Transverse colon (tissue), 4 donors: ENCODE measurements around the gene STARD10. TPM values are rescaled to one million over a fixed set of nuclear protein-coding genes. Genes with fewer than 3 reads are reported as not detected.

ENCODE experiments used
- DNase-seq: peaks from one replicate; pipeline ENCODE4 v3.0.0-alpha.2; 2019
- H3K27ac ChIP-seq, 4 donors: fragments of 200-600 bp; sonication (generic); 2 replicates each; pipeline ENCODE4 v1.5.1; 2016 to 2018; ENCODE audit warnings: inconsistent platforms in 4 of 4
- H3K27me3 ChIP-seq: fragments of 200-600 bp; sonication (generic); 2 replicates; pipeline ENCODE4 v1.5.1; 2017; ENCODE audit warnings: inconsistent platforms
- H3K36me3 ChIP-seq, 4 donors: fragments of 200-600 bp; sonication (generic); 2 replicates each; pipeline ENCODE4 v1.5.1; 2017 to 2019; ENCODE audit warnings: inconsistent platforms in 4 of 4
- H3K4me1 ChIP-seq, 4 donors: fragments of 200-600 bp; sonication (generic); 2 replicates each; pipeline ENCODE4 v1.5.1; 2017 to 2020; ENCODE audit warnings: inconsistent platforms in 4 of 4
- H3K4me3 ChIP-seq, 4 donors: fragments of 200-600 bp; sonication (generic); 1 replicate in 1 of 4; 2 replicates in 3 of 4; pipeline versions ENCODE4 v1.5.1 to v1.6.1; 2017 to 2019; ENCODE audit warnings: inconsistent platforms in 4 of 4
- H3K9me3 ChIP-seq, 2 donors: fragments of 200-600 bp; sonication (generic); 2 replicates each; pipeline ENCODE4 v1.5.1; 2017 to 2019; ENCODE audit warnings: inconsistent platforms in 2 of 2
- EP300 ChIP-seq: sonication (generic); formaldehyde crosslinking; IDR thresholded peaks from one replicate; pipeline ENCODE4 v1.6.1; 2017; ENCODE audit warnings: antibody characterized with exemption, low read depth
- POLR2A ChIP-seq: fragments of 450-650 bp; IDR thresholded peaks from one replicate; pipeline ENCODE4 v1.6.1; 2016; ENCODE audit warnings: antibody characterized with exemption, mild to moderate bottlenecking, moderate library complexity
- POLR2AphosphoS5 ChIP-seq, 3 donors: sonication (generic); formaldehyde crosslinking; IDR thresholded peaks; one replicate each; pipeline ENCODE4 v1.6.1; 2016; ENCODE audit warnings: antibody characterized with exemption in 3 of 3
- WGBS, 2 donors: methylation state at CpG; one replicate each; pipeline ENCODE4 v1.1.5; 2018; ENCODE audit warnings: low coverage in 1 of 2; 5-methylcytosine and 5-hydroxymethylcytosine counted together
- in situ Hi-C, 4 donors: fragments of 200-750 bp; cut with MboI; loops; one replicate each; pipeline versions ENCODE4 v1.15.0 to v1.15.1; 2017; ENCODE audit warnings: low sequenced_read_pairs in 3 of 4, low pct_ligation_motif_present in 1 of 4, low pct_unique_long_range_greater_than_20kb in 1 of 4
- intact Hi-C: fragments of 100-400 bp; cut with DNase I; formaldehyde crosslinking; loops from one replicate; pipeline ENCODE4 v1.15.1; 2023; ENCODE audit warnings: low total_unique reads
- total RNA-seq, 4 donors: library from RNA; depleted of rRNA; stranded (reverse); fragments of >200 nt; gene quantifications; one replicate each; pipeline ENCODE4 v1.1.0, GENCODE V29; 2016
- TF ChIP-seq, protein P1 (sequence below), 5 experiments: fragments of 200-600 bp in 3 of 5; fragments of 450-650 bp in 2 of 5; sonication (generic) in 3 of 5; IDR thresholded peaks; 1 replicate in 2 of 5; 2 replicates in 3 of 5; pipeline ENCODE4 v1.5.1; 2016 to 2017; ENCODE audit warnings: antibody characterized with exemption in 5 of 5, inconsistent platforms in 3 of 5, mild to moderate bottlenecking in 2 of 5, moderate library complexity in 1 of 5

STARD10 gene
- total RNA-seq, 4 donors from 2014 or later, result 82.7 to 714 (median 225) TPM

DNA sequence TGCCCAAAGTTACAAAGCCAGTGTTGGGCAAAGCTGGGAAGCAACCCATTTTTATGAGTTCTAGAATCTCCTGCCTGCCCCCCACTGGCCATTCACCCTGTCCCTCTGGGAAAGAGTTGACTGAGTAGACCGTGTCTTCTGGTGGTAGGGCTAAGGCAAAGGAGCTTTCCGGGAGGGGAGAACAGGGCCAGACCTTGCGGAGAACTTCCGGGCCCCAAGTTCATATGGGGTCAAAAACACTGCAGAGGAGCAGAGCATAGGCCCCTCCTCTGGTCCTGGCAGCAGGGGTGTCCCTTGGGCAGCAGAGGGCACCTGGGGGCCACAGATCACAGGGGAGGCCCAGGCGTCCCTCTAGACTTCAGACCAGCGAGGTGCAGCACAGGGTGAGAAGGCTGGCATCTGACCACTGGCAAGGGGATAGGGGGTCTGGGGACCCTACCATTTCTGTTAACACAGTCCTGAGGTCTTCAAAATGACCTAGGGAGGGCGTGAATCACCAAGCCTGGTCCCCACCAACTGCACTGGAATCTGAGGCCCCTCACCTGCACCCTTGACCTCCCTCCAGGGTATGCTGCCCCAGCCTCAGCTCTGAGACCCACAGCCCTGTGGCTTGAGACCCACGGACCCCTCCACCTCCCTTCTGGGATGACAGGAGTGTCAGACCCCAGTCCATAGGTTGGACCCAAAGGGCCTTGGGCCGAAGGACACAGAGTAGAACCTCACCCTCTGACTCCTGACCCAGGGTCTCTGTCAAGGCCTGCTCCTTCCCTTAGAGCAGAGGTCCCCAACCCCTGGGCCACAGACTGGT is 40.3 kb downstream of the STARD10 start:
- TF ChIP-seq POLR2A (no peak), EP300 (no peak), POLR2AphosphoS5 (IDR thresholded peaks at IDR 0.05) (no peak)
- TF ChIP-seq, protein P1, sequence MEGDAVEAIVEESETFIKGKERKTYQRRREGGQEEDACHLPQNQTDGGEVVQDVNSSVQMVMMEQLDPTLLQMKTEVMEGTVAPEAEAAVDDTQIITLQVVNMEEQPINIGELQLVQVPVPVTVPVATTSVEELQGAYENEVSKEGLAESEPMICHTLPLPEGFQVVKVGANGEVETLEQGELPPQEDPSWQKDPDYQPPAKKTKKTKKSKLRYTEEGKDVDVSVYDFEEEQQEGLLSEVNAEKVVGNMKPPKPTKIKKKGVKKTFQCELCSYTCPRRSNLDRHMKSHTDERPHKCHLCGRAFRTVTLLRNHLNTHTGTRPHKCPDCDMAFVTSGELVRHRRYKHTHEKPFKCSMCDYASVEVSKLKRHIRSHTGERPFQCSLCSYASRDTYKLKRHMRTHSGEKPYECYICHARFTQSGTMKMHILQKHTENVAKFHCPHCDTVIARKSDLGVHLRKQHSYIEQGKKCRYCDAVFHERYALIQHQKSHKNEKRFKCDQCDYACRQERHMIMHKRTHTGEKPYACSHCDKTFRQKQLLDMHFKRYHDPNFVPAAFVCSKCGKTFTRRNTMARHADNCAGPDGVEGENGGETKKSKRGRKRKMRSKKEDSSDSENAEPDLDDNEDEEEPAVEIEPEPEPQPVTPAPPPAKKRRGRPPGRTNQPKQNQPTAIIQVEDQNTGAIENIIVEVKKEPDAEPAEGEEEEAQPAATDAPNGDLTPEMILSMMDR (IDR thresholded peaks at IDR 0.05), result no peak
- 90% methylated on average over 9 of the region's 9 CpGs; no CpG with 5 or more reads in 1 of the 2 donors for WGBS, 2 donors
- H3K9me3 ChIP-seq, result no peaks in the 10 kb centered on the region
- H3K27ac ChIP-seq, result peak overlapping the region in 3 of 4 donors; percentile 60 to 75 (median 71)
- in situ Hi-C loops (no loop called here), intact Hi-C loops (no loop called here)
- H3K36me3 ChIP-seq, result peaks cover 0 to 7% (median 0%) of the 10 kb centered on the region in 4 donors
- H3K4me1 ChIP-seq, result peaks cover 6 to 28% (median 24%) of the 10 kb centered on the region in 4 donors
- no peak for DNase-seq
- H3K4me3 ChIP-seq, result no peak overlapping the region
- H3K27me3 ChIP-seq, result no peaks in the 10 kb centered on the region

DNA sequence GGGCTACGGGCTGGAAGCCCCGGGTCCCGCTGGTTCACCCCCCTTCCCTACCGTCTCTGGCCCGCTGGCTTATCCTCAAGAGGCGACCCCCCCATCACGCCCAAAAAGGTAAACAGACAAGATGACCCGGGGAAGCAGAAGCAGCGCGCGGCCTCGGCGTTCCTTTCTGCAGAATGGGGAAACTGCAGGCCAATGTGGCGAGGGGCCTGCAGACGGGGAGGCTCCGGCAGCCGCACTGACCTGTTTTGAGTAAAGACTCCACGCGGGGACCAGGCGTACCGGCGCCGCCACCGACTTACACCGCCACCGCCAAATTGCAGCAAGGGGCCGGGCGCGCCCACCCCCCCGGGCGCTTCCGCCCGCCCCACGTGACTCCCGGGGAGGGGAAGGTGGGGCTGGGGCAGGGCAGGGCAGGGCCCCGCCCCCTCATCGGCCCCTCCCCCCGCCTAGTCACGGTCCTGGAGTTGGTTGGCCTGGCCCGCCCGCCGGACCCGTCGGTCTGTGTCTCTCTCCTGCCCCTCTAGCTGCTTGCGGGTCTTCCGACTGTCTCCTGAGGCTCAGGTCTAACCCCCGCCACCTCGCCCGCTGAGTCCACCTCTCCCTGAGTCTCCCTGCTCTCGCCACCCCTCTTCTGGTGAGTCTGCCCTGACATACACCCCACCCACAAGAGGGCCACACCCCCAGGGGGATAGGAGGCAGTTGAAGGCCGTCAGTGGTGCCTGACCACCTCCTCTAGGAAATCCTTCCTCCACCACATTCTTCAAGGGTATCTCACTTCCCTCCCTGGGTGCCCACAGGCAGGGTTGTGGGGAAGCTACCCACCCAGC is 41.5 kb downstream of the STARD10 start, which contains the start of gene ARAP1:
TSS of gene ARAP1 (minus strand) at position 321 of the 827 bp plus-strand sequence. CDS start 25,280 bp downstream, outside the sequence.
- H3K27me3 ChIP-seq, result no peaks in the 10 kb centered on the region
- in situ Hi-C loops, result no loop called here
- peak within 1 kb of the TSS; percentile 59 to 71 (median 66) for H3K4me3 ChIP-seq
- peak within 1 kb of the TSS; percentile 60 to 75 (median 66) for H3K27ac ChIP-seq
- H3K4me1 ChIP-seq, result peaks cover 6 to 28% (median 24%) of the 10 kb centered on the region in 4 donors
- peak; percentile 83 for DNase-seq
- 0% methylated on average over 1 to 30 of the region's 51 CpGs for WGBS, 2 donors
- peaks cover 0 to 3% (median 0%) of the 10 kb centered on the region in 4 donors for H3K36me3 ChIP-seq
- TF ChIP-seq, protein P1 (IDR thresholded peaks at IDR 0.05), result no peak
- TF ChIP-seq POLR2A (peak; percentile 11), POLR2AphosphoS5 (IDR thresholded peaks at IDR 0.05) (peak in 1 of 3 donors; percentile 28), EP300 (no peak)
- intact Hi-C loops, result no loop called here
- no peaks in the 10 kb centered on the region for H3K9me3 ChIP-seq

DNA sequence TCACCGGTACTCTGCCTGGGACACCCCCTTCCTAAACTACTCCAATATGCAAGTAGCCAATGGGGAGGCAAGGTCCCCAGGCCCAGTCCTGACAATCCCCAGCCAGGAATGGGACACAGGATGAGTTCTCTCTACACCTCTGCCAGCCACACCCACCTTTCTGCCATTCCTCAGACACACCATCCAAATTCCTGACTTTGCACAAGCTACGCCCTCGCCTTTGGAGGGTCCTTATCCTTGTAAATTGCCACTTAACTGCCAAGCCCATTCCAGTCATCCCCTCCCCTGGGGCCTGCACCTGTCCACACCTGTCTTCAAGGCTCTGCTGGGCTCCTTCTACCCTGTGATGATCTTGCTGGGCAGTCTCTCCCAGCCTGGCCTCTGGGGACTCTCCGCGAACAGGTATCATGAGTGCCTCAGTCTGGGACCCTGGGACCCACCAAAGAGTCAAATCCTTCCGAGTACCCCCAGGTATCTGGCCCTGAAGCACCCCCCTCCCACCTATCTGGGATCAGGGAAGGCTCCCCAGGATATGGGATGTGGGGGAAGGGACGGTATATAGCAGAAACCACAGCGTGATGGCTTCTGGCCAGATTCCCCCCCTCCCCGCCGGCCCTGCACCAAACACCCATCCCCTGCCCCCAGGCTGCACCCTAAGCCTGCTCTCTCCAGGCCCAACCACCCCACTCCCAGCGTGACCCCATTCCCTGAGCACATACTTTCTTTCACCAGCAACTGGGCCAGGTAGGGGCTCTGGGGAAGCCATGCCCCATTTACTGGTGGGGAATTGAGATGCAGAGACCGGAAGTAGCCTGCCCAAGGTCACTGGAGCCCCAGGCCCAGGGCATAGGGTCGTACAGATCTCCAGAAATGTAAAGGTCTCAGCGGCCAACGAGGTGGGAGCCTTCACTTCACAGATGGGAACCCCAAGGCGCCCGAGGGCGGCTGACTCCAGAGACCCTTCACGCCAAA is 42.4 kb downstream of the STARD10 start:
- peak overlapping the region; percentile 60 to 75 (median 66) for H3K27ac ChIP-seq
- no peaks in the 10 kb centered on the region for H3K27me3 ChIP-seq
- in situ Hi-C loops (no loop called here), intact Hi-C loops (no loop called here)
- H3K9me3 ChIP-seq, result no peaks in the 10 kb centered on the region
- H3K4me1 ChIP-seq, result peaks cover 6 to 28% (median 24%) of the 10 kb centered on the region in 4 donors
- H3K4me3 ChIP-seq, result peak overlapping the region; percentile 59 to 71 (median 66)
- TF ChIP-seq EP300, result no peak
- TF ChIP-seq, protein P1 (IDR thresholded peaks at IDR 0.05), result no peak
- TF ChIP-seq POLR2A, result no peak
- no peak for TF ChIP-seq POLR2AphosphoS5 (IDR thresholded peaks at IDR 0.05)
- no peaks in the 10 kb centered on the region for H3K36me3 ChIP-seq
- peak; percentile 11 for DNase-seq
- 28% methylated on average over 18 of the region's 19 CpGs; no CpG with 5 or more reads in 1 of the 2 donors for WGBS, 2 donors
